Coronary artery (tissue), 2 donors: ENCODE data around the gene FGD5.
A peak's percentile ranks its signal among the peaks of the same experiment; 100 is the strongest.
"Not testable (repeated sequence)": the region's sequence is repeated elsewhere in the genome, so short reads cannot be mapped to it uniquely, and the experiment has no call there.

ENCODE experiments used
- DNase-seq: peaks from one replicate; pipeline ENCODE4 v3.0.0-alpha.2; 2017; ENCODE audit warnings: low spot score
- H3K27ac ChIP-seq, 2 donors: fragments of 200-600 bp; sonication (generic); one replicate each; pipeline ENCODE4 v1.5.1; 2016 to 2019
- H3K4me3 ChIP-seq: fragments of 200-600 bp; sonication (generic); 2 replicates; pipeline ENCODE4 v1.5.1; 2016; ENCODE audit warnings: mild to moderate bottlenecking, moderate library complexity
- TF ChIP-seq, protein P1 (sequence below): fragments of 200-600 bp; sonication (generic); IDR thresholded peaks from one replicate; pipeline ENCODE4 v1.5.1; 2019; ENCODE audit warnings: antibody characterized with exemption

FGD5 gene

DNA sequence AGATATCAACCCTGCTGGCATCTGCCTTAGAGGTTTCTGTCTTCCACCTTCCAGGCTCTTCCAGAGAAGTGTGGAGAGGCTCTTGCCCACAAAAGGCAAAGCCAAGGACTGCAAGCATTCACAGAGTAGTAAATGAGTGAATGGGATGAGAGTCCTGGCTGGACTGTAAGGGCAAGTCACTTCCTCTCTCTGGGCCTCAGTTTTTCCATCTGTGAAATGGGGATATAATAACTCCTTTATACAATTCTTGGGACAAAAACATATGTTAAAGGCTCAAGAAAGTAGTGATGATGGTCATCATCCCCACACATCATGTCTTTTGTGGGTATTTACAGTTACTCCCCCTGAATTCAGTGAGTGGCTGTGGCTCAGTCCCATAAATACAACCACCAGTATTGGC, 10.7 kb upstream of the FGD5 start:
- no peak for DNase-seq
- Histone ChIP-seq H3K27ac (no peak overlapping the region), H3K4me3 (no peak overlapping the region)
- TF ChIP-seq, protein P1, sequence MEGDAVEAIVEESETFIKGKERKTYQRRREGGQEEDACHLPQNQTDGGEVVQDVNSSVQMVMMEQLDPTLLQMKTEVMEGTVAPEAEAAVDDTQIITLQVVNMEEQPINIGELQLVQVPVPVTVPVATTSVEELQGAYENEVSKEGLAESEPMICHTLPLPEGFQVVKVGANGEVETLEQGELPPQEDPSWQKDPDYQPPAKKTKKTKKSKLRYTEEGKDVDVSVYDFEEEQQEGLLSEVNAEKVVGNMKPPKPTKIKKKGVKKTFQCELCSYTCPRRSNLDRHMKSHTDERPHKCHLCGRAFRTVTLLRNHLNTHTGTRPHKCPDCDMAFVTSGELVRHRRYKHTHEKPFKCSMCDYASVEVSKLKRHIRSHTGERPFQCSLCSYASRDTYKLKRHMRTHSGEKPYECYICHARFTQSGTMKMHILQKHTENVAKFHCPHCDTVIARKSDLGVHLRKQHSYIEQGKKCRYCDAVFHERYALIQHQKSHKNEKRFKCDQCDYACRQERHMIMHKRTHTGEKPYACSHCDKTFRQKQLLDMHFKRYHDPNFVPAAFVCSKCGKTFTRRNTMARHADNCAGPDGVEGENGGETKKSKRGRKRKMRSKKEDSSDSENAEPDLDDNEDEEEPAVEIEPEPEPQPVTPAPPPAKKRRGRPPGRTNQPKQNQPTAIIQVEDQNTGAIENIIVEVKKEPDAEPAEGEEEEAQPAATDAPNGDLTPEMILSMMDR, result no peak

GRCh38 chr3:14808502-14809266, 10.1 kb upstream of the FGD5 start:
- no peak overlapping the region for H3K4me3 ChIP-seq
- no peak for DNase-seq
- no peak overlapping the region for H3K27ac ChIP-seq
- TF ChIP-seq, protein P1, result no peak

DNA sequence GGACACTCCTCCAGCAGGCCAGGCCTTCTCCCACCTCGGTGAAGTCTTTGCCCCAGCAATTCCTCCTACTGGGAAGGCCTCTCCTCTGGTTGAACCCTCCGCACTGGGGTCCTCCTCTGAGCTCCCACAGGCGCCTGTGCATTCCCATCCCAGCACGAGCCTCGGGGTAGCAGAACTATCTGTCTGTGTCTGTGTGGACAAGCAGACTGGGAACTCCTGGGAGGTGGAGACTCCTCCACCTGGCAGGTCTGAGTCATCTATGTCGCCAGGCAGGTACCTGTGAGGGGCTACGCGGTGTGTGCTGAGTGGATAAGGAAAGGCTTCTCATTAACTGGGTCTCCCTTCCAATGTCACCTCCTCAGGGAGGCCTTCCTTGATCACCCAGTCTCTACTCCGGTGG, 9.2 kb upstream of the FGD5 start:
- H3K4me3 ChIP-seq, result peak overlapping the region; percentile 80
- not testable (repeated sequence) for DNase-seq
- peak overlapping the region in 1 of 2 donors; percentile 87 for H3K27ac ChIP-seq

DNA sequence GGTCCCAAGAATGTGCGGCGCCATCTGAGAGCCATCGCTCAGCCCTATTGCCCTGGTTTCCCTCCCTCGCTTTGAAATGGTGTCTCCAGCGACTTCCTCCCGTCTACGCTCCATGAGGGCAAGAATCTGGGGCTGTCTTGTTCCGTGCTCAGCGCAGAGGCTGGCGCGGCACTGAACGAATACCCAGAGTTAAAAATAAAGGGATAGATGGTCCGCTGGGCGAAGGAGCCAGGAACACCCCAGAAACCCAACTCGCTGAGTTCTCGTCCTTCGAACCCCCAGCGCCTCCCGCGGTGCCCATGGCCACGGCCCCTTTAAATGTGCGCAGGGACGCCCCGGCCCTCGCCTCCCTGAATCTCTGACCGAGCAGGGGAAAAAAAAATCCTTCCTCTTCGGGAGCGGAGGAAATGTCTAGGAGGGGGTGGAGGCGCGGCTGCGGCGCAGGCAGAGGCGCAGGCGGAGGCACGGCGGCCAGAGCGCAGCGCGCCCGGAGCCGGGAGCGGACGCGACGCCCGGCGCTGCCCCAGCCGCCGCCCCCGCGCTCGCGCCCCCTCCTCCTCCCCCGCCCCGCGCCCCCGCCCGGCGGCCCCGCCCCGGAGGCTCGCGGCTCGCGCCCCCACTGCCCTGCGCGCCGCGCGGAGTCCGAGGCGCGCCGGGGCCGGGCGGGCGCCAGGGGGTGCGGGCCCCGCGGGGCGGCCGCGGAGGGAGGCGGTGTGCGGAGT, 8.5 kb upstream of the FGD5 start:
- DNase-seq, result no peak
- TF ChIP-seq, protein P1, result no peak
- H3K27ac ChIP-seq, result peak overlapping the region; percentile 82 to 87
- peak overlapping the region; percentile 80 for H3K4me3 ChIP-seq

GRCh38 chr3:14810801-14811661, 7.7 kb upstream of the FGD5 start:
- Histone ChIP-seq H3K4me3 (peak overlapping the region; percentile 80), H3K27ac (peak overlapping the region; percentile 82 to 87)
- no peak for DNase-seq
- TF ChIP-seq, protein P1, result no peak

DNA sequence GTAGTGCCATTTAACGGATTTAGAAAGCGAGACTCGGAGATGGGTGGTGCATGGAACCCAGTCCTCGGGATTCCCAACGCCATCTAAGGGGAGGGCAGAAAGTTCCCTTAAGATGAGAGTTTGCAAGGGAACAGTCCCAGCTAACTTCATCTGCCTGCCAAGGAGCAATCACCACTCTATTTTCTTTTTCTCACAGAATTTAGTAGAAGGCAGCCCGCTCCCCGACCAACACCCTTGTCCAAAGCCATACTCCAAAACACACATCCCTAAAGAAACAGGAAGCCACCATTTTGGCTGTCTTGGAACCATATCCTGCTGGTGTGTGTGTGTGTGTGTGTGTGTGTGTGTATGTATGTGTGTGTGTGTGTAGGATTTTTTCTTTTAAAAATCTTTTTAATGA, 7.1 kb upstream of the FGD5 start:
- Histone ChIP-seq H3K4me3 (peak overlapping the region; percentile 80), H3K27ac (peak overlapping the region; percentile 82 to 87)
- TF ChIP-seq, protein P1, result no peak
- DNase-seq, result no peak

DNA sequence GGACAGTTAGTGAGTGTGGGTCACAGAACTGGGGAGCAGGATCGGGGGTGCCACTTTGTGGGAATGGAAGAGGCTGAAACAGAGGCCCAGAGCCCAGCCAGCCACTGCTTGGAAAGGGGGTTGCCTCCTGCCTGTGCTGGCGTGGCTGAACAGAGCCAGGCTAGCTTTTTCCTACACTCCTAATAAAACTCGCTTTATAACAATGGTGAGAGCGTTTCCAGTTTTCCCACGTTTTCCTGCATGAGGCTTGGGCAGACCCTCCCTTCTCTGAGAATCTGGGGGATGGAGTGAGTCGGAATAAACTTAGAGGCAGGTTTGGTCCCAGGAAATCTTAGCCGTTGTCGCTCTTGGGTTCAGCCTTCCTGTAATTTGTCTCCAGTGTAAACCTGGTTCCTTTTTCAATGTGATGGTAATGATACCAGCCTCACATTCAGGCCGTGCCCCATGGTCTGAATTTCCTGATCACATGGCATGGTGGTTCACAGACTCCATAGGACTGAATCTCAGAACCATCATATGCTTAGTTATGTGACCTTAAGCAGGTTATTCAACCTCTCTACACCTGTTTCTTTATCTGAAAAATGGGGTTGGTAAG, 6.5 kb upstream of the FGD5 start:
- DNase-seq, result no peak
- H3K27ac ChIP-seq, result peak overlapping the region; percentile 46 to 87
- peak overlapping the region; percentile 80 for H3K4me3 ChIP-seq
- TF ChIP-seq, protein P1, result no peak
